OCI-LY7 (cell line): ENCODE measurements around the gene TCP1. TPM values are rescaled to one million over a fixed set of nuclear protein-coding genes. Genes with fewer than 3 reads are reported as not detected.

Experiments
- BruUV-seq: library from RNA; stranded (reverse); fragments of 400-500 nt; replicated peaks from 2 replicates; lab custom pipeline; 2021; lab: Mats Ljungman, UMichigan
- CTCF ChIA-PET: fragments of 300-600 bp; sonication (Branson Sonifier 250); formaldehyde crosslinking; loops from one replicate; lab custom pipeline; 2022; ENCODE audit warnings: antibody characterized with exemption; ENCODE audit not compliant: unreplicated experiment; lab: Charles Lee
- POLR2A ChIA-PET: fragments of 300-600 bp; sonication (Branson Sonifier 250); formaldehyde crosslinking; loops from one replicate; lab custom pipeline; 2022; ENCODE audit warnings: antibody characterized with exemption; lab: Charles Lee
- DNase-seq: peaks from one replicate; pipeline ENCODE4 v3.0.0-alpha.2; 2015; ENCODE audit warnings: low spot score
- H2AFZ ChIP-seq: fragments of 200-600 bp; sonication (generic), shearing (Covaris generic); 2 replicates; pipeline ENCODE4 v1.6.1; 2014; ENCODE audit warnings: mild to moderate bottlenecking, antibody characterized with exemption, low read length, moderate library complexity
- H3K27ac ChIP-seq: fragments of 200-600 bp; sonication (generic); 2 replicates; pipeline ENCODE4 v1.5.1; 2014; ENCODE audit warnings: mixed run types, low read depth, mild to moderate bottlenecking, moderate library complexity, low read length, inconsistent platforms; ENCODE audit not compliant: poor library complexity, severe bottlenecking
- H3K36me3 ChIP-seq: fragments of 200-600 bp; sonication (generic); 2 replicates; pipeline ENCODE4 v1.6.1; 2014; ENCODE audit warnings: mild to moderate bottlenecking, antibody characterized with exemption, low read length, moderate library complexity, mixed read lengths; ENCODE audit not compliant: insufficient read depth
- H3K4me1 ChIP-seq: fragments of 200-600 bp; sonication (generic); 2 replicates; pipeline ENCODE4 v1.5.1; 2014; ENCODE audit warnings: mild to moderate bottlenecking, low read length; ENCODE audit not compliant: insufficient read depth, poor library complexity, severe bottlenecking
- H3K4me2 ChIP-seq: fragments of 200-600 bp; sonication (generic); 2 replicates; pipeline ENCODE4 v1.6.1; 2014; ENCODE audit warnings: mild to moderate bottlenecking, low read length
- H3K4me3 ChIP-seq: fragments of 200-600 bp; sonication (generic); 2 replicates; pipeline ENCODE4 v1.5.1; 2014; ENCODE audit warnings: mild to moderate bottlenecking, low read depth, low read length; ENCODE audit not compliant: poor library complexity, severe bottlenecking
- H3K79me2 ChIP-seq: fragments of 200-600 bp; sonication (generic); 2 replicates; pipeline ENCODE4 v1.6.1; 2016; ENCODE audit warnings: low read depth, mild to moderate bottlenecking, low read length, moderate library complexity, mixed read lengths; ENCODE audit not compliant: insufficient read depth
- H3K9me2 ChIP-seq: fragments of 200-600 bp; sonication (generic); 2 replicates; pipeline ENCODE4 v1.6.1; 2016; ENCODE audit warnings: mild to moderate bottlenecking, low read length, mixed read lengths; ENCODE audit not compliant: insufficient read depth
- H3K9me3 ChIP-seq: fragments of 200-600 bp; sonication (generic); 2 replicates; pipeline ENCODE4 v1.6.1; 2014; ENCODE audit warnings: mild to moderate bottlenecking, mixed run types, low read length, mixed read lengths
- H4K20me1 ChIP-seq: fragments of 200-600 bp; sonication (generic); 2 replicates; pipeline ENCODE4 v1.6.1; 2014; ENCODE audit warnings: mild to moderate bottlenecking, antibody characterized with exemption, low read length, moderate library complexity, mixed read lengths; ENCODE audit not compliant: insufficient read depth
- CTCF ChIP-seq: fragments of 200-600 bp; sonication (generic); conservative IDR thresholded peaks from 2 replicates; pipeline ENCODE4 v1.5.1; 2014; ENCODE audit warnings: mild to moderate bottlenecking, antibody characterized with exemption, low read length, moderate library complexity, mixed read lengths
- EZH2phosphoT487 ChIP-seq: fragments of 200-600 bp; sonication (generic); IDR thresholded peaks from 2 replicates; pipeline ENCODE4 v1.6.1; 2018; ENCODE audit warnings: low read depth, borderline replicate concordance, mild to moderate bottlenecking, mixed run types, antibody characterized with exemption, low read length, moderate library complexity, mixed read lengths
- intact Hi-C: fragments of 100-400 bp; cut with micrococcal nuclease; formaldehyde crosslinking; loops from one replicate; pipeline ENCODE4 v1.10.0; 2022; ENCODE audit not compliant: unreplicated experiment
- total RNA-seq, 2 experiments: library from RNA; depleted of rRNA in 1 of 2; stranded (reverse); fragments of >200 nt in 1 of 2; shearing (Covaris generic) in 1 of 2; gene quantifications; 2 replicates each; pipeline ENCODE4 v1.2.3, GENCODE V29; 2014 to 2022

TCP1 gene
- total RNA-seq, 2 experiments from 2014 or later: 319 to 386 TPM

GRCh38 chr6:159819932-159820640 is 30.7 kb upstream of the TCP1 start:
- peak overlapping the region; percentile 7; the same call in 1 of the 2 replicates for H3K4me2 ChIP-seq
- BruUV-seq: no TSS peak
- ChIA-PET POLR2A (interaction anchor here (1.1 to 1.2 kb wide), 2 partner anchors 13 to 30 kb away, joined by 3 to 4 read pairs; partner anchors contain the start of genes MRPL18 and TCP1), CTCF (no interaction called here)
- no peak overlapping the region for H3K27ac ChIP-seq
- H3K9me2 ChIP-seq: no peaks in the 10 kb centered on the region
- H2AFZ ChIP-seq: peak overlapping the region; percentile 78
- no peaks in the 10 kb centered on the region for H3K79me2 ChIP-seq
- no peaks in the 10 kb centered on the region for H3K36me3 ChIP-seq
- intact Hi-C loops: no loop called here
- DNase-seq: peak; percentile 54
- no peak overlapping the region for H3K4me3 ChIP-seq
- no peak for TF ChIP-seq CTCF
- no peak for TF ChIP-seq EZH2phosphoT487
- H4K20me1 ChIP-seq: no peaks in the 10 kb centered on the region
- no peaks in the 10 kb centered on the region for H3K9me3 ChIP-seq
- peaks cover 10% of the 10 kb centered on the region for H3K4me1 ChIP-seq

DNA sequence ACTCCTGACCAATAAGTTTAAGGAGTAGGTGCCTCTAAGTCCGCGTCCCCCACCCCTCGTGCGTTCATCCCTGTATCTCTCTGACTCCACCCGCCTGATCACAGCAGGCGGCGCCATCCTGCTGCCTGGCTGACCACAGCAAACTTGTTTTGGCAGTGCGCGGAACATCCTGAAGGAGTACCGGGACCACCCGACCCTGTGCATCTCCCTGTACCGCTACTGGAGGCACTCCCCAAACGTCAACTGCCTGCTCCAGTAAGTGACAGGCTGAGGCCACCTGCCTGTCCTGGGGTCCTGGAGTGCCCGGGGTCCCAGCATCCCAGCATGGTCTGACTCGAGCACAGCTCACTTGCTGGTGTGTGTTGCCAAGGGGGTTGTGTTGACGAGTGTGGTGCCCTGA is 29.7 kb upstream of the TCP1 start:
- Histone ChIP-seq H2AFZ (no peak overlapping the region), H3K9me2 (no peaks in the 10 kb centered on the region), H3K27ac (no peak overlapping the region), H3K4me2 (no peak overlapping the region), H3K79me2 (no peaks in the 10 kb centered on the region), H3K36me3 (no peaks in the 10 kb centered on the region), H3K9me3 (no peaks in the 10 kb centered on the region), H3K4me3 (no peak overlapping the region), H4K20me1 (no peaks in the 10 kb centered on the region), H3K4me1 (peaks cover 10% of the 10 kb centered on the region)
- BruUV-seq: no TSS peak
- CTCF ChIA-PET: no interaction called here
- POLR2A ChIA-PET: interaction anchor here (1.1 kb wide), 1 partner anchor 29 kb away, joined by 3 read pairs; the partner anchor contains the start of genes MRPL18 and TCP1
- DNase-seq: no peak
- intact Hi-C loops: no loop called here
- no peak for TF ChIP-seq CTCF
- TF ChIP-seq EZH2phosphoT487: no peak
